ENCODE data around the gene SUSD5. TPM values are rescaled to one million over a fixed set of nuclear protein-coding genes. Genes with fewer than 3 reads are reported as not detected.

SUSD5 gene
- 2.5 TPM for total RNA-seq

DNA sequence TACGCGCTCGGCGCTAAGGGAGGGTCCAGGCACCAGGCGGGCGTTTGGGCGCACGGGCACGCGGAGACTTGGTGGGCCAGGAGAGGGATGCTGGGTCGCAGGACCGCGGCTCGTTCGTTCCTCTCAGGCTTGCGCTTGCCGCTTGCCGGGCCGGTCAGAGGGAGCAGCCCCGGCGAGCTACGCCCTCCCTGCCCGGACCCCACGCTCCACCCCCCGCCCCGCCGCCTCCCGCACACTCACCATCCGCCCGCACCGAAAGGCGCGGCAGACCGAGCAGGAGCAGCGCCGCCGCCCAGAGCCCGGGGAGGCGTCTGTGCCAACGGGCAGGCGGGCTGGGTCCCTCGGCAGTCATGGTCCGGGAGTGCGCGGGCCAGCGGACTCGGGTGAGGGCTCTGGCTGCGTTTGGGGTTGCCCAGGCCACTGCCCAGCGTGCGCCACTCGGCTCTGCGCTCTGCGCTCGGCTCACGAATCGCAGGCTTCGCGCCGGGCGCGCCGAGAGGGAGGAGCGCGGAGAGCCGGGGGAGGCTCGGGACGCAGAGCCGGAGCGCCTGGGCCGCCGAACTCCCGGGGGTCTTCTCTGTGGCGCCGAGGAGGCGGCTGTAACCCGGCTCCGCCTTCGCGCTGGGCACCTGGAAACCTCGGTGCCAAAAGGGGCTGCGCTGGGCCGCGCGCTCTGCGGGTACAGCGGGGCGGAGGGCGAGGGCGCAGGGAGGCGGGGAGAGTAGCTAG lies at the start of gene SUSD5:
TSS of gene SUSD5 (minus strand) at position 365 of the 729 bp plus-strand sequence. CDS start at position 352, 13 bp downstream.

DNA sequence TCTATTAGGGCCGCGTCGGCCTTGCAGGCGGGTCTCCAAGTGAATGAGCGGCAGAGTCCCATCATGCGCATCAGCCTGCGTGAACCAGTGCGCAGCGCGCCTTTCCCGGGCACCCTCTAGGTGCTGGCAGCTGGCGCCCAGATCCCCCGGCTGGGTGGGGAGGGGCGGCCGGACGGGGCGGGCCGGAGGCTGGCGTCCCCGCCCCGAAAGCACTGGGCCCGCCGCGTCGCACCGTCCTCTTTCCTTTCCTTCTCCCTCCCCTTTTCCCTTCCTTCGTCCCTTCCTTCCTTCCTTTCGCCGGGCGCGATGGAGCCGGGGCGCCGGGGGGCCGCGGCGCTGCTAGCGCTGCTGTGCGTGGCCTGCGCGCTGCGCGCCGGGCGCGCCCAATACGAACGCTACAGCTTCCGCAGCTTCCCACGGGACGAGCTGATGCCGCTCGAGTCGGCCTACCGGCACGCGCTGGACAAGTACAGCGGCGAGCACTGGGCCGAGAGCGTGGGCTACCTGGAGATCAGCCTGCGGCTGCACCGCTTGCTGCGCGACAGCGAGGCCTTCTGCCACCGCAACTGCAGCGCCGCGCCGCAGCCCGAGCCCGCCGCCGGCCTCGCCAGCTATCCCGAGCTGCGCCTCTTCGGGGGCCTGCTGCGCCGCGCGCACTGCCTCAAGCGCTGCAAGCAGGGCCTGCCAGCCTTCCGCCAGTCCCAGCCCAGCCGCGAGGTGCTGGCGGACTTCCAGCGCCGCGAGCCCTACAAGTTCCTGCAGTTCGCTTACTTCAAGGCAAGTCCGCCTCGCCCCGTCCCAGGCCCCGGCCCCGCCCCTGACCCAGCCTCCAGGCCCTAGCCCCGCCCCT lies 104.6 kb downstream of the SUSD5 start, which contains the start of gene CRTAP:
TSS of gene CRTAP (plus strand) at position 243 of the 850 bp plus-strand sequence. CDS start at position 307, 64 bp downstream.

Small RNA genes within 50 kb of the gene (small RNA-seq; reads per million reads assigned to genes)
- gene AC123900.1 (ENCODE audit: low replicate concordance), result not detected
- not detected for gene RN7SL296P (ENCODE audit: low replicate concordance)

Other genes starting within 250 kb of the SUSD5 start
- gene GLB1, start 121.7 kb downstream of the SUSD5 start, total RNA-seq, result 21.3 TPM
- 9.1 TPM for gene TMPPE, start 121.7 kb downstream of the SUSD5 start, total RNA-seq
- gene CRTAP, start 104.8 kb downstream of the SUSD5 start, total RNA-seq, result 12.5 TPM
- 96.7 TPM for gene FBXL2, start 58.6 kb upstream of the SUSD5 start, total RNA-seq
- 132 TPM for gene UBP1, start 221.6 kb upstream of the SUSD5 start, total RNA-seq